PC-3 (cell line): ENCODE measurements around the gene DPYSL3. TPM values are rescaled to one million over a fixed set of nuclear protein-coding genes. Genes with fewer than 3 reads are reported as not detected.

Experiments
- ATAC-seq: fragments of 200-7000 bp; cut with Tn5 transposase; 2 replicates; pipeline ENCODE4 v1.9.1; 2020; ENCODE audit warnings: mild to moderate bottlenecking, moderate library complexity
- BruUV-seq: library from RNA; stranded (reverse); fragments of 400-500 nt; replicated peaks from 2 replicates; lab custom pipeline; 2021; lab: Mats Ljungman, UMichigan
- CTCF ChIA-PET: fragments of 300-600 bp; sonication (Branson Sonifier 250); formaldehyde crosslinking; loops from one replicate; lab custom pipeline; 2022; ENCODE audit warnings: antibody characterized with exemption; lab: Charles Lee
- POLR2A ChIA-PET: fragments of 300-600 bp; sonication (Branson Sonifier 250); formaldehyde crosslinking; loops from one replicate; lab custom pipeline; 2022; ENCODE audit warnings: antibody characterized with exemption; ENCODE audit not compliant: unreplicated experiment; lab: Charles Lee
- DNase-seq: peaks from one replicate; pipeline ENCODE4 v3.0.0-alpha.2; 2015
- H2AFZ ChIP-seq: fragments of 300-600 bp; sonication (generic); 2 replicates; pipeline ENCODE4 v1.6.0; 2016; ENCODE audit warnings: antibody characterized with exemption, low read length
- H3F3A ChIP-seq: fragments of 300-600 bp; sonication (generic); one replicate; pipeline ENCODE4 v1.6.0; 2017; ENCODE audit warnings: antibody characterized with exemption, low read length, control low read depth, mild to moderate bottlenecking; ENCODE audit not compliant: unreplicated experiment
- H3K27ac ChIP-seq: fragments of 300-600 bp; sonication (generic); 2 replicates; pipeline ENCODE4 v1.5.1; 2016; ENCODE audit warnings: mild to moderate bottlenecking, low read length
- H3K27me3 ChIP-seq: fragments of 300-600 bp; sonication (generic); 2 replicates; pipeline ENCODE4 v1.6.1; 2016; ENCODE audit warnings: low read length, mixed read lengths
- H3K36me3 ChIP-seq: fragments of 300-600 bp; sonication (generic); 2 replicates; pipeline ENCODE4 v1.6.1; 2016; ENCODE audit warnings: low read depth, mixed run types, low read length, mixed read lengths
- H3K4me1 ChIP-seq: fragments of 300-600 bp; sonication (generic); 2 replicates; pipeline ENCODE4 v1.5.1; 2016; ENCODE audit warnings: low read length; ENCODE audit not compliant: insufficient read depth
- H3K4me2 ChIP-seq: fragments of 300-600 bp; sonication (generic); 2 replicates; pipeline ENCODE4 v1.6.0; 2016; ENCODE audit warnings: low read length
- H3K4me3 ChIP-seq: fragments of 300-600 bp; sonication (generic); 2 replicates; pipeline ENCODE4 v1.5.1; 2016; ENCODE audit warnings: mild to moderate bottlenecking, low read length, mixed read lengths
- H3K79me2 ChIP-seq: fragments of 300-600 bp; sonication (generic); 2 replicates; pipeline ENCODE4 v1.6.1; 2017; ENCODE audit warnings: low read length, mixed read lengths
- H3K9ac ChIP-seq: fragments of 300-600 bp; sonication (generic); 2 replicates; pipeline ENCODE4 v1.6.0; 2016; ENCODE audit warnings: mild to moderate bottlenecking, low read length
- H3K9me2 ChIP-seq: fragments of 300-600 bp; sonication (generic); replicated peaks from 2 replicates; pipeline ENCODE4 v1.6.1; 2016; ENCODE audit warnings: mixed run types, low read length, mixed read lengths
- H3K9me3 ChIP-seq: fragments of 300-600 bp; sonication (generic); 2 replicates; pipeline ENCODE4 v1.6.1; 2016; ENCODE audit warnings: low read length, mixed read lengths
- H4K20me1 ChIP-seq: fragments of 300-600 bp; sonication (generic); 2 replicates; pipeline ENCODE4 v1.6.1; 2016; ENCODE audit warnings: low read length, mixed read lengths
- CTCF ChIP-seq: fragments of 300-600 bp; sonication (generic); conservative IDR thresholded peaks from 2 replicates; pipeline ENCODE4 v1.5.1; 2017; ENCODE audit warnings: antibody characterized with exemption, low read depth, mild to moderate bottlenecking, low read length
- EZH2 ChIP-seq: fragments of 300-600 bp; sonication (generic); IDR thresholded peaks from one replicate; pipeline ENCODE4 v1.6.1; 2017; ENCODE audit warnings: antibody characterized with exemption, mild to moderate bottlenecking, low read length; ENCODE audit not compliant: unreplicated experiment
- EZH2phosphoT487 ChIP-seq: fragments of 300-600 bp; sonication (generic); IDR thresholded peaks from 2 replicates; pipeline ENCODE4 v1.6.1; 2018; ENCODE audit warnings: mild to moderate bottlenecking, antibody characterized with exemption, low read length, borderline replicate concordance
- intact Hi-C: fragments of 100-400 bp; cut with micrococcal nuclease; formaldehyde crosslinking; loops from 2 replicates; pipeline ENCODE4 v1.9.0; 2023
- total RNA-seq: library from RNA; depleted of rRNA; stranded (reverse); fragments of >200 nt; gene quantifications from 2 replicates; pipeline ENCODE4 v1.2.3, GENCODE V29; 2014

The DPYSL3 gene
- total RNA-seq, 1 experiment from 2014 or later: 20.6 TPM

GRCh38 chr5:147418613-147419012, 91.3 kb downstream of the DPYSL3 start:
- H3K9me2 ChIP-seq: no peaks in the 10 kb centered on the region
- H3K36me3 ChIP-seq: no peaks in the 10 kb centered on the region
- ATAC-seq: no peak
- H3F3A ChIP-seq: no peaks in the 10 kb centered on the region
- no peak overlapping the region for H3K4me2 ChIP-seq
- no peaks in the 10 kb centered on the region for H3K27me3 ChIP-seq
- intact Hi-C loops: no loop called here
- no peaks in the 10 kb centered on the region for H3K4me1 ChIP-seq
- no peak overlapping the region for H2AFZ ChIP-seq
- POLR2A ChIA-PET: no interaction called here
- no peaks in the 10 kb centered on the region for H3K79me2 ChIP-seq
- no TSS peak for BruUV-seq
- H3K9me3 ChIP-seq: no peaks in the 10 kb centered on the region
- no peak overlapping the region for H3K9ac ChIP-seq
- DNase-seq: no peak
- CTCF ChIA-PET: no interaction called here
- TF ChIP-seq CTCF: no peak
- TF ChIP-seq EZH2: no peak
- TF ChIP-seq EZH2phosphoT487: no peak
- no peak overlapping the region for H3K4me3 ChIP-seq
- no peaks in the 10 kb centered on the region for H4K20me1 ChIP-seq
- no peak overlapping the region for H3K27ac ChIP-seq

DNA sequence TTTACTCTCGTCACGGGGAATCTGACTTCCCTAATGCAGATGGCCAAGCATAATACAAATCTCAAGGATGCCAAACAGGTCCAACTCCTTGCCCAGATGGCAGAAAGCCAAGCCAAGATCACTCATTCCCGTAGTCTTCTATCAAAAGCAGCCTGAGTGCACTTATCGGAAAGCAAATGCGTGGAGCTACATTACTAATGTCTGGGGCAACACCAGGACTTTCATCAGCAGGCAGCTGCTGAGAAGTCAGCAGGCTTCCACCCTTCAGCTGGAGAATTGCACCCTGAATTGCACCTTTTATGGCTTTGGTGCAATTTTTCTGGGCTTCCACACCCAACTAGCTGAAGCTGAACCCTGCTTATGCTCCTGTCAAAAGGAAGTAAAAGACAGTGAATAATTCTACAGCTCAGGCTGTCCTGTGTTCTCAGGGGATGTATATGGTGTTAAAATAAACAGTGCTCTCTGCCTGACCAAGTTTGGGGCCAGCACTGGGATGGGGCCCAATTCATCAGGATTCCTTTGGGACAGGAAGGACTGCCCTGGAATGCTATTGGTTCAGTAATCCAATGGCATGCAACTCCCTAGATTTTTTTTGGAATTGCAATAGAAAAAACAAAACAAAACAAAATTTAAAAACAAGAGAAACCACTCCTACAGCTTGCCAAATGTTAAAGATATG, 92.6 kb downstream of the DPYSL3 start:
- H4K20me1 ChIP-seq: no peaks in the 10 kb centered on the region
- H3K4me3 ChIP-seq: no peak overlapping the region
- no peaks in the 10 kb centered on the region for H3K9me2 ChIP-seq
- no peaks in the 10 kb centered on the region for H3K4me1 ChIP-seq
- H3K79me2 ChIP-seq: no peaks in the 10 kb centered on the region
- no peaks in the 10 kb centered on the region for H3K36me3 ChIP-seq
- H3K27me3 ChIP-seq: no peaks in the 10 kb centered on the region
- intact Hi-C loops: no loop called here
- TF ChIP-seq EZH2phosphoT487 (no peak), EZH2 (no peak), CTCF (no peak)
- no peaks in the 10 kb centered on the region for H3K9me3 ChIP-seq
- H2AFZ ChIP-seq: no peak overlapping the region
- DNase-seq (peak; percentile 33), ATAC-seq (no peak)
- BruUV-seq: no TSS peak
- CTCF ChIA-PET: no interaction called here
- no peak overlapping the region for H3K27ac ChIP-seq
- POLR2A ChIA-PET: no interaction called here
- no peak overlapping the region for H3K4me2 ChIP-seq
- no peaks in the 10 kb centered on the region for H3F3A ChIP-seq
- no peak overlapping the region for H3K9ac ChIP-seq

- H3K4me1 ChIP-seq: no peaks in the 10 kb centered on the region
- ChIA-PET POLR2A (no interaction called here), CTCF (no interaction called here)
- no peaks in the 10 kb centered on the region for H4K20me1 ChIP-seq
- no peak overlapping the region for H3K4me2 ChIP-seq
- no peaks in the 10 kb centered on the region for H3K27me3 ChIP-seq
- H3K9me3 ChIP-seq: no peaks in the 10 kb centered on the region
- no peak overlapping the region for H3K27ac ChIP-seq
- no peaks in the 10 kb centered on the region for H3K9me2 ChIP-seq
- no peaks in the 10 kb centered on the region for H3K79me2 ChIP-seq
- ATAC-seq (no peak), DNase-seq (no peak)
- no peak overlapping the region for H3K9ac ChIP-seq
- no TSS peak for BruUV-seq
- TF ChIP-seq EZH2phosphoT487: no peak
- no peak for TF ChIP-seq EZH2
- no peak for TF ChIP-seq CTCF
- no peaks in the 10 kb centered on the region for H3F3A ChIP-seq
- intact Hi-C loops: no loop called here
- no peak overlapping the region for H2AFZ ChIP-seq
- H3K36me3 ChIP-seq: no peaks in the 10 kb centered on the region
- no peak overlapping the region for H3K4me3 ChIP-seq
Measured at GRCh38 chr5:147415651-147416050, 94.2 kb downstream of the DPYSL3 start.
